Heart left ventricle (tissue), 16 donors: ENCODE measurements around the gene BCAR3. TPM values are rescaled to one million over a fixed set of nuclear protein-coding genes. Genes with fewer than 3 reads are reported as not detected.
"Not testable (repeated sequence)": the region's sequence is repeated elsewhere in the genome, so short reads cannot be mapped to it uniquely, and the experiment has no call there.

Experiments used
- ATAC-seq, 4 donors: fragments of 200-7000 bp; cut with Tn5 transposase; one replicate each; pipeline ENCODE4 v1.9.1; 2020 to 2022; ENCODE audit warnings: moderate library complexity in 4 of 4, mild to moderate bottlenecking in 3 of 4, moderate number of reproducible peaks in 1 of 4
- DNase-seq, 5 donors: peaks; one replicate each; pipeline ENCODE4 v3.0.0-alpha.2; 2020
- H3K27ac ChIP-seq, 12 donors: fragments of 200-600 bp; sonication (generic) in 4 of 12; one replicate each; pipeline versions ENCODE4 v1.5.0 to v1.8.0; 2016 to 2022; ENCODE audit warnings: mild to moderate bottlenecking in 2 of 12
- H3K27me3 ChIP-seq, 9 donors: fragments of 200-600 bp; sonication (generic) in 2 of 9; one replicate each; pipeline versions ENCODE4 v1.5.1 to v1.8.0; 2016 to 2022; ENCODE audit warnings: mild to moderate bottlenecking in 3 of 9
- H3K36me3 ChIP-seq, 9 donors: fragments of 200-600 bp; sonication (generic) in 2 of 9; one replicate each; pipeline versions ENCODE4 v1.5.0 to v1.8.0; 2018 to 2022; ENCODE audit warnings: mild to moderate bottlenecking in 2 of 9
- H3K4me1 ChIP-seq, 12 donors: fragments of 200-600 bp; sonication (generic) in 4 of 12; one replicate each; pipeline versions ENCODE4 v1.5.0 to v1.8.0; 2016 to 2022; ENCODE audit warnings: mild to moderate bottlenecking in 3 of 12
- H3K4me3 ChIP-seq, 12 donors: fragments of 200-600 bp; sonication (generic) in 4 of 12; one replicate each; pipeline versions ENCODE4 v1.5.0 to v1.8.0; 2017 to 2022; ENCODE audit warnings: mild to moderate bottlenecking in 9 of 12, moderate library complexity in 4 of 12
- H3K9me3 ChIP-seq, 12 donors: fragments of 200-600 bp; sonication (generic) in 4 of 12; one replicate each; pipeline versions ENCODE4 v1.5.0 to v1.8.0; 2016 to 2022; ENCODE audit warnings: mild to moderate bottlenecking in 1 of 12
- POLR2A ChIP-seq, 2 donors: fragments of 450-650 bp; IDR thresholded peaks; one replicate each; pipeline ENCODE4 v1.6.1; 2017; ENCODE audit warnings: antibody characterized with exemption in 2 of 2, mild to moderate bottlenecking in 2 of 2, moderate library complexity in 2 of 2
- WGBS, 4 donors: extraction: QIAGEN DNeasy Blood & Tissue Kit in 2 of 4; methylation state at CpG; one replicate each; pipeline versions ENCODE4 v1.1.5 to v1.1.7; 2013 to 2018; 5-methylcytosine and 5-hydroxymethylcytosine counted together
- intact Hi-C, 10 donors: fragments of 100-400 bp; cut with DNase I; formaldehyde crosslinking; loops; one replicate each; pipeline versions ENCODE4 v1.11.1 to v1.14.2; 2022
- polyA plus RNA-seq, 2 donors: library from polyadenylated mRNA; stranded (reverse); fragments of 200-250 nt; gene quantifications; one replicate each; pipeline ENCODE4 v1.2.3, GENCODE V29; 2013
- total RNA-seq, 9 donors: library from RNA; depleted of rRNA in 2 of 9; stranded (reverse); fragments of >200 nt in 2 of 9; fragmentation: NEBNext Ultra II Directional in 3 of 9; extraction: Animal tissue kit (Norgen Biotek cat#: 25700) in 3 of 9; gene quantifications; one replicate each; pipeline versions ENCODE4 v1.1.0 to v1.2.4, GENCODE V29; 2016 to 2023
- TF ChIP-seq, protein P1 (sequence below), 12 donors: fragments of 200-600 bp; sonication (generic) in 4 of 12; IDR thresholded peaks; one replicate each; pipeline versions ENCODE4 v1.5.0 to v1.8.0; 2018 to 2022; ENCODE audit warnings: antibody characterized with exemption in 12 of 12, mild to moderate bottlenecking in 5 of 12
- donor health status: ischemic (EF 13 %, LVEDD 7.1; RV severe dilation, severe dysfunction).
- donor health status: healthy with polysubstance abuse.
- donor health status: DM: no; HTN: yes; CAD: no.
- donor health status: DM: no; HTN: no; CAD: no.
- donor health status: ischemic (EF 25% LVEDD 6.9; RV normal size, moderate dysfunction).
- donor health status: ischemic (EF 25% LVEDD 5.7; RV mildly dilated, moderate dysfunction).
- donor health status: healthy.
- donor health status: DM: yes; HTN: yes; CAD: no.
- donor health status: ischemic (EF 35%, LVEDD 5.7; RV mildly dilated, moderate dysfunction).
- donor health status: nonischemic (EF 11% LVEDD 7.7; RV severe dilation, severe dysfunction).
- donor health status: DM: yes; HTN: yes; CAD: no.
- donor health status: PGD.
- donor health status: ischemic (EF 29% LVEDD 5.4; RV normal size, mild dysfunction).
- donor health status: nonischemic (EF 23%, LVEDD 6.1; RV moderate dilation, normal function).

Gene BCAR3
- total and polyA plus RNA-seq, 11 donors = 6.4 to 25.0 (median 12.9) TPM

DNA sequence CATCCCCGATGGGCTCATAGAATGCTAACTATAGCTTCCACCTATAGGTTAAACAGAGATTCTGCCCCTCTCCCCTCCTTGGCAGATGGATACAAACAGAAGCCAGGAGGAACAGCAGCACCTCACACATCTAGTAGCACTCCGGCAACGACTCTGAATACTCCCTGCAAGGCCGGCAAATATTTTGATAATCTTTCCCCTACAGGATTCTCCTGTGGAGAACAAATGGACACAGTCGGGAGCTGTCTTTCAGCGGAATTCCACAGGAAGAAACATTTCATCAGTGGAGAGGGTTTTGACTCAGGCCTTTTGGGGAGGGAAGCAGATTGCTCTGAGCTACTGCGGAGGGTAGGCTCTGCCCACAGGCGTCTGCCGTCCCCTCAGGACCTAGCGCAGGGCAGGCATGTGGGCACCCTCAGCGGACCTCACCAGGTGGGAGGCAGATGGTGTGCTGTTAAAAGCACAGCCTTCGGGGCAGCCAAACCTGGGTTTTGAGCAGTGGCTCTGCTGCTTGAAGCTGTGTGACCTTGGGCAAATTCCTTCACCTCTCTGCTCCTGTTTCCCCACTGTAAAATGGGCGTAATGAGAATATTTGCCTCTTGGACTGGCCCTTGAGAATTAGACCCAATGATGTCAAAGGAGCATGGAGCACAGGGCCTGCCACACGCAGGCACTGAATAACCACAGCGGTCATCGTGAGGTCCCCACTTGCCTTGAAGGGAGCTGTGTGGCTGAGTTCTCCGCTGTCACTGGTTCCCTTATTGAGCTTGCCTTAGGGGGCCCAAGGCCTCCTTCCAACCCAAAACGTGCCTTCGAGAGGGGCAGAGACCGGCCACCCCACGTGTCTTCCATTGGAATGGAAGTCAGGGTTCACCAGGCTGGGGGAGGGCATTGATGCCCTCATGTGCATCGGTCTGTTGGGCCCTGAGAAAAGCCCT lies 19.2 kb upstream of the BCAR3 start:
- H3K4me3 ChIP-seq = no peak overlapping the region
- no peaks in the 10 kb centered on the region for H3K36me3 ChIP-seq
- intact Hi-C loops = no loop called here
- peaks cover 0 to 39% (median 22%) of the 10 kb centered on the region in 12 donors for H3K4me1 ChIP-seq
- TF ChIP-seq, protein P1, sequence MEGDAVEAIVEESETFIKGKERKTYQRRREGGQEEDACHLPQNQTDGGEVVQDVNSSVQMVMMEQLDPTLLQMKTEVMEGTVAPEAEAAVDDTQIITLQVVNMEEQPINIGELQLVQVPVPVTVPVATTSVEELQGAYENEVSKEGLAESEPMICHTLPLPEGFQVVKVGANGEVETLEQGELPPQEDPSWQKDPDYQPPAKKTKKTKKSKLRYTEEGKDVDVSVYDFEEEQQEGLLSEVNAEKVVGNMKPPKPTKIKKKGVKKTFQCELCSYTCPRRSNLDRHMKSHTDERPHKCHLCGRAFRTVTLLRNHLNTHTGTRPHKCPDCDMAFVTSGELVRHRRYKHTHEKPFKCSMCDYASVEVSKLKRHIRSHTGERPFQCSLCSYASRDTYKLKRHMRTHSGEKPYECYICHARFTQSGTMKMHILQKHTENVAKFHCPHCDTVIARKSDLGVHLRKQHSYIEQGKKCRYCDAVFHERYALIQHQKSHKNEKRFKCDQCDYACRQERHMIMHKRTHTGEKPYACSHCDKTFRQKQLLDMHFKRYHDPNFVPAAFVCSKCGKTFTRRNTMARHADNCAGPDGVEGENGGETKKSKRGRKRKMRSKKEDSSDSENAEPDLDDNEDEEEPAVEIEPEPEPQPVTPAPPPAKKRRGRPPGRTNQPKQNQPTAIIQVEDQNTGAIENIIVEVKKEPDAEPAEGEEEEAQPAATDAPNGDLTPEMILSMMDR (IDR thresholded peaks at IDR 0.05) = no peak
- no peak for TF ChIP-seq POLR2A (IDR thresholded peaks at IDR 0.05)
- DNase-seq = no peak
- no peak for ATAC-seq
- WGBS, 4 donors = 87 to 93% (median 90%) methylated on average over 19 to 22 of the region's 22 CpGs
- no peaks in the 10 kb centered on the region for H3K27me3 ChIP-seq
- H3K9me3 ChIP-seq = no peaks in the 10 kb centered on the region
- H3K27ac ChIP-seq = no peak overlapping the region

DNA sequence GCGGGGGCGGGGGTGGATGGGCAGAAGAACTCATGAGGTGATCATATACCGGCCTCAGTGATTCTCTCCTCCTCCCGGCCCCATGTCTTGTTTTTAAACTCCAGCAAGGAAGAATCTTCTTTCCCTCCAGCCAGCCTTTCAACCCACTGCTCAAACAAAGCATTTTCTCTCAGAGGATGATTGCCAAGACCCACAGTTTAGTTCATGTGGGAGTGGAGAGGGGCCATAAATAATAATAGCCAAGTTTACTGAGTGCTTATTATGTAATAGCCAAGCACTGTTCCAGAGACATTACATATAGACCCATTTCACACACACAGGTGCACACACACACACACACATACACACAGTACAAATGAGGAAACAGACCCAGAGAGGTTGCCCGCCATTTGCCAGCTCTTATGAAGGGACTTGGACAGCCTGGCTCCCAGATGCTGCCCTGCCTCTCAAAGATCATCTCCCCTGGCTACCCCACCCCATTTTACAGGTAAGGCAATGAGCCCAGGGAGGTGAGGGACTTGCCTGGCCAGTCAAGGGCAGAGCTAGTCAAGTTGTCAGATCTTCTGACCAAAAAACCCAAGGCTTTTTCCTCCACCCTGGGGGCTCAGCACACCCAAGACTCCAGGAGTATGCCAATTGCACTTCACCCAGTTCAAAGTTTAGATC lies 18.0 kb upstream of the BCAR3 start:
- no peak overlapping the region for H3K4me3 ChIP-seq
- 95 to 99% (median 98%) methylated on average over 5 of the region's 5 CpGs for WGBS, 4 donors
- TF ChIP-seq POLR2A (IDR thresholded peaks at IDR 0.05) = no peak
- no peaks in the 10 kb centered on the region for H3K27me3 ChIP-seq
- intact Hi-C loops = loop anchor here in 1 of 10 donors (5.0 kb wide), 1 partner anchor 57 kb away; no protein-coding TSS in a partner anchor
- no peaks in the 10 kb centered on the region for H3K36me3 ChIP-seq
- H3K4me1 ChIP-seq = peaks cover 0 to 41% (median 22%) of the 10 kb centered on the region in 12 donors
- no peaks in the 10 kb centered on the region for H3K9me3 ChIP-seq
- DNase-seq = no peak
- H3K27ac ChIP-seq = no peak overlapping the region
- ATAC-seq = no peak

DNA sequence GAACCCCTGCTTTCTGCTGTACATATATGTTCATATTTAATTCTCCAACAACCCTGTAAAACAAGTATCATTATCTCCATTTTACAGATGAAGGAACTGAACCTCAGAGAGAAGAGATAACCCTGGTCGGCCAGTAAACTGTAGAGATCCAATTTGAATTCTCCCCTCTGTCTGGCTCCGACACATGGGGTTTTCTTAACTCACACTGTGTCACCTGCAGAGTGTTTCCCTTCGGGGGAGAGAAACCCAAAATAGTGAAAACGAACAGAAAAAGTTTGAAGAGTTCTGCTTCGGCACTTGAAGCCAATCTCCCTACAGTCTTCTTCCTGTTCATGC lies 17.4 kb upstream of the BCAR3 start:
- no peaks in the 10 kb centered on the region for H3K27me3 ChIP-seq
- intact Hi-C loops = loop anchor here in 1 of 10 donors (5.0 kb wide), 1 partner anchor 57 kb away; no protein-coding TSS in a partner anchor
- H3K27ac ChIP-seq = no peak overlapping the region
- no peak for ATAC-seq
- TF ChIP-seq, protein P1 (IDR thresholded peaks at IDR 0.05) = no peak
- no peak for TF ChIP-seq POLR2A (IDR thresholded peaks at IDR 0.05)
- H3K9me3 ChIP-seq = no peaks in the 10 kb centered on the region
- peaks cover 0 to 43% (median 23%) of the 10 kb centered on the region in 12 donors for H3K4me1 ChIP-seq
- H3K4me3 ChIP-seq = no peak overlapping the region
- DNase-seq = no peak
- H3K36me3 ChIP-seq = no peaks in the 10 kb centered on the region
- WGBS, 4 donors = 86 to 92% (median 87%) methylated on average over 5 of the region's 5 CpGs

DNA sequence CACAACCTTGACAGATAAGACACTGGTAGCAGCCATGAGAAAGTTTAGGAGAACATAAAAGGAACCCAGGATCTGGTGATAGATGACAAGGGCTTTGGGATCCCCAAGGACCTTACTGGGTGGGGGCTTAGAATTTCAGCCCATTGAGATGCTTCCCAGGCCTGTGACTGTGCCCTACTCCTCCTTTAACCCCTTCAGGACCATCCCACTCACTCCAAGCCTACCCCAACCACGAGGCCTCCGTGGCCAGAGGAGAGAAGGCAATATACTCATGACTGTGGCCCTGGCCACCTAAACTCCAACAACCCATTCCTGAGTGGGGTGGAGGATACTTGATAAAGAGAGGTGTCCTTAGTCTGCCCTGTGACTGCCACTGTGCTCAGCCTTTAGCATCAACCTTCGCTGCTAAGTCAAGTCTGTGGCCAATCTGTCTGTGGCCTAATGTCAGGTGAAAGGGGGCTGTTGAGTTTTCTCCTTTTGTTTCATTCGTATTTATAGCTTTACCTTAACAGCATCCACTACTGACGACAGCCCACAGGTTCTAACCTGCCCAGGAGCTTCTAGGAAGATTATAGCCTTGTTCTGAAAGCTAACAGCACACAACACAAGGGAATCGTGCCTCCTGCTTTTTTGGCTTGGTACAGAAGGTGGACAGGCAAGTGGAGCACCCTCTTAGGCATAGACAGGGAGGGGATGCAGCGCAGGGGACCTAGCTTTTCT lies 16.9 kb upstream of the BCAR3 start:
- intact Hi-C loops = loop anchor here in 1 of 10 donors (5.0 kb wide), 1 partner anchor 56 kb away; no protein-coding TSS in a partner anchor
- no peak for TF ChIP-seq POLR2A (IDR thresholded peaks at IDR 0.05)
- TF ChIP-seq, protein P1 (IDR thresholded peaks at IDR 0.05) = no peak
- Histone ChIP-seq H3K4me3 (no peak overlapping the region), H3K4me1 (peaks cover 0 to 43% (median 21%) of the 10 kb centered on the region in 12 donors), H3K27me3 (no peaks in the 10 kb centered on the region), H3K9me3 (no peaks in the 10 kb centered on the region), H3K36me3 (no peaks in the 10 kb centered on the region), H3K27ac (no peak overlapping the region)
- 94 to 97% (median 95%) methylated on average over 7 of the region's 7 CpGs for WGBS, 4 donors
- ATAC-seq (no peak), DNase-seq (no peak)

DNA sequence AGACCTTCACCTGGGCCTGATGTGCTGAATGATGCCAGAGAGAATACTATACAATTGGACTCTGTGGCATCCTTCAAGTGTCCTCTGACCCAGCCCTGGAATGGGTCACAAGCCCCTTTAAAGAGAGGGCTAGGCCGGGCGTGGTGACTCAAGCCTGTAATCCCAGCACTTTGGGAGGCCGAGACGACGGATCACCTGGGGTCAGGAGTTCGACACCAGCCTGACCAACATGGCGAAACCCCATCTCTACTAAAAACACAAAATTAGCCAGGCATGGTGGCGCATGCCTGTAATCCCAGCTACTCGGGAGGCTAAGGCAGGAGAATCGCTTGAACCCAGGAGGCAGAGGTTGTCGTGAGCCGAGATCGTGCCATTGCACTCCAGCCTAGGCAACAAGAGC lies 15.9 kb upstream of the BCAR3 start:
- ATAC-seq, H3K27me3 ChIP-seq, H3K9me3 ChIP-seq, H3K36me3 ChIP-seq, H3K4me3 ChIP-seq, DNase-seq, H3K27ac ChIP-seq: not testable (repeated sequence)
- H3K4me1 ChIP-seq = peaks cover 0 to 43% (median 12%) of the 10 kb centered on the region in 12 donors
- intact Hi-C loops = loop anchor here in 1 of 10 donors (5.0 kb wide), 1 partner anchor 55 kb away; no protein-coding TSS in a partner anchor
- 88 to 97% (median 89%) methylated on average over 13 of the region's 13 CpGs for WGBS, 4 donors
